Measurements from ENCODE around the gene FUS.
"Not testable (repeated sequence)": the region's sequence is repeated elsewhere in the genome, so short reads cannot be mapped to it uniquely, and the experiment has no call there.

Gene FUS

DNA sequence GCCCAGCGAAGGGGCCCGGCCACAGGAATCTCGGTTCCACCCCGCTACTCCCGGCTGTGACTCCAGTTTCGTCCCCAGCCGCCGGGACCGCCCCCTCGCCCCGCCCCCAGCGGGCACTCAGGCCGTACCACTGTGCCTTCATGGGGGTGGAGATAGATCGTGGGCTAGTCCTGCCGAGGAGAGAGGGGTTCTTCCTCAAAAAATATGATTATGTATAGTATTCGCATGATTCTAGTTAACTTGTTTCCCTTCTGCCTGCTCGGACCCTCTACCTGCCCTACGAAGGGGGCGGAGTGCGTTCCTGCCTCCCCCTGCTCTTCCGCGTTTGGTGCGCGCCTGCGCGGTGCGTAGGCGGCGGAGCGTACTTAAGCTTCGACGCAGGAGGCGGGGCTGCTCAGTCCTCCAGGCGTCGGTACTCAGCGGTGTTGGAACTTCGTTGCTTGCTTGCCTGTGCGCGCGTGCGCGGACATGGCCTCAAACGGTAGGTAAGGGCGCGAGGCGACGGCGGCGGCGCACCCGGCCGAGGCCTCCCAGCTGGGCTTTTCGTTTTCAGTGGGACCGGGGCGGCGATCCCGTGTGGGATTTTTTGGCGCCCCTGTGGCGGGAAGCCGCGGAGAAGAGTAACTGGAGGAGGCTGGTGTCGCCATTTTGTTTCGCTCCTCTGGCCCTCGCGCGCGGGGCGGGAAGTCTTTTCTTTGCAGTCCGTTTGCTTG lies at the start of gene FUS:
FUS (plus strand) TSS at position 393 of the 713 bp plus-strand sequence; CDS start at position 469, 76 bp downstream.
- DNase-seq = peak; percentile 52 to 94 (median 88)

DNA sequence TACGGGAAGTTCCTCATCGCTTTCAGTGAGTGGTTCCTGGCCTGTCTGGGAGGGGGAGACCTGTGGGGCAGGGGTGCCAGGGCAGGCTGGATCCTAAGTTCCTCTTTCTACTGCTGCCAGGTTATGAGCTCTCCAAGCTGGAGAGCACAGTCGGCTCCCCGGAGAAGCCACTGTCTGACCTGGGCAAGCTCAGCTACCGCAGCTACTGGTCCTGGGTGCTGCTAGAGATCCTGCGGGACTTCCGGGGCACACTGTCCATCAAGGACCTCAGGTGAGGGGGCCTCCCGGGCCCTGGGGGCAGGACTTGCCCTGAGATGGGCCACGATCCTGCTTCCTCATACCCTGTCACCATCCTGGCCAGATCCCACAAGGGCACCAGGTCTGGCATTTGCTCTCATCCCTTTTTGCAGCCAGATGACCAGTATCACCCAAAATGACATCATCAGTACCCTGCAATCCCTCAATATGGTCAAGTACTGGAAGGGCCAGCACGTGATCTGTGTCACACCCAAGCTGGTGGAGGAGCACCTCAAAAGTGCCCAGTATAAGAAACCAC lies 49.5 kb upstream of the FUS start:
- no peak for DNase-seq

DNA sequence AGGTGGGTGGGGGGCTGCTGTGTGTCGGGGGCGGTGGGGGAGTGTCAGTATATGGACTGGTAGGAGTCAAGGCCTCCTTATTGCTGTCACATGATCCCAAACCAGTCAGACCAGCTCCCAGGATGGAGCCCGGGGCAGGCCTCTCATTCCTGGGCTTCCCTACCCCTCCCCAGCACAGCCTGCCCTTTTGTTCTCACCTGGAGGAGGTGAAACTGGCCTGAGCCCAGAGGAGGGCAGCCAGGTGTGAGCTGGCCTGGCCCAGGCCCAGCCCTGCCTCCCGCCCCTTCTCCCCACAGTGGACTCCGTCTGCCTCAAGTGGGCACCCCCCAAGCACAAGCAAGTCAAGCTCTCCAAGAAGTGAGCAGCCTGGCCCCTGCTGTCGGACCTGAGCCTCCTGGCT lies 49.0 kb upstream of the FUS start:
- DNase-seq = no peak

- no peak for DNase-seq
Measured at GRCh38 chr16:31131416-31131815, 48.5 kb upstream of the FUS start.

- no peak for DNase-seq
Measured at GRCh38 chr16:31131841-31132271, 48.1 kb upstream of the FUS start.

GRCh38 chr16:31132303-31132979 lies 47.5 kb upstream of the FUS start:
- no peak for DNase-seq

GRCh38 chr16:31133046-31133501 lies 46.9 kb upstream of the FUS start:
- DNase-seq = no peak

- no peak for DNase-seq
Measured at GRCh38 chr16:31134091-31134571, 45.8 kb upstream of the FUS start.

DNA sequence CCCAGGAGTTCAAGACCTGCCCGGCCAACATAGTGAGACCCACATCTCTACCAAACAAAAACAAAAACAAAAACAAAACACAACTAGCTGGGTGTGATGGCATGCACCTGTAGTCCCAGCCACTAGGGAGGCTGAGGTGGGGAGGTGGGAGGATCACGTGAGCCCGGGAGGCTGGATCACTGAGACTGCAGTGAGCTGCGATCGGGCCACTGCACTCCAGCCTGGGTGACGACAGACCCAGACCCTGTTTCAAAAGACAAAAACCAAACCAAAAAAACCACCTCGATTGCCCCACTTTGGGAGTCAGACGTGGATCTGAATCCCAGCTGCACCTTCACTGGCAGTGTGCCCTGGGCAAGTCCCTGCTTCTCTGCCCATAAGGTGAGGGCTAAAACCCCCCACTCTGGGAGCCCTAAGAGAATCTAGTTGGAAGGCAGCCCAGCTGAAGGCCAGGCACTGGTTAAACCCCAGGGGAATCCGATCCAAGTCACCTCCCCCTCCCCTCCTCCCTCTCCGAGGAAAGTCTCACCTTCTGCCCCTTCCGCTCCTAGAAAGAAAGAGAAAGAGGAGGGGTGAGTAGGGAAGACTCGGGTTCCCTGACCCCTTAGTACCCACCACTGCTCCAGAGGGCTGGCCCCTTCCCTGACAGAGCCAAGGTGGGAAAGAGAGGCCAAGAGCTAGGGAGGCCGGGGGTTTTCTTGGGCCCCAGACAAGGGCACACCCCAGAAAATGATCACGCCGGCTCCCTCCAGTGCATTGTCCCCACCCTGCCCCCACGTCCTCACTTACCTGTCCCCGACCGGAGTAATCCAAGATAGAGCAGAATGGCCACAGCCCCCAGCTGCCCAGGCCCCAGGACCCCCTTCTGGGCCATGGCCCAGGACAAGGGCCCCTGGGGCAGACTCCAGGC lies 45.1 kb upstream of the FUS start:
- DNase-seq = no peak

DNA sequence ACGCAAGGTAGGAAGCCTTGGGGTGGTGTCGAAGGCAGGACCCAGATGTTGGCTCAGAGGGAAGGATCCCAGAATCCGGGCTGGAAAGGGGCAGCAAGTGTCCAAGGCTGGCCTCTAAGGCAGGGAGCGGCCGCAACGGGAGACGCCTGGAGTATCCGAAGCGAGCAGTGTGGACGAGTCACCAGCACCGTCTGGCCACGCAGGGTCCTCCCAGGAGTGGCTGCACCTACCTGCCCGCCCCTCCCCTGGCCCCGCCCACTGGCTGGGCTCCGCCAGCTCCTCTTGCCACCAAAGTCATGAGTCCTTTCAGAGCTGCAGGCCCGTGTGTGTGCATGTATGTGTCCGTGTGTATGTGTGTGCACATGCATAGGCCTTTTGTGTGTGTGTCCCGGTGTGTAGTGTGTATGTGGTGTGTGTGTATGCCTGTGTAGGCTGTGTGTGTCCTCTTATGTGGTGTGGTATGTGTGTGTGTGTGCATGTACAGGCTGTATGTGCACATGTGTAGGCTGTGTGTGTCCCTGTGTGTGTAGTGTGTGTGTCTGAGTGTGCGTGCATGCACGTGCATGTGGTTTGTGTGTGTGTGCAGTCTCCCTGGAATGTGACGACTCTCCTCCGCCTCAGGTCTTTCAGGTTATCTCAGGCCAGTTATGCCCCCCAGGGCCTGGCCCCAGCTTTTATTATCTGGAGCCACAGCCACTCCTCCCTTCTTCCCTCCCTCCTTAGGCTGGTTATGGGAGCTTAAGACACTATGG lies 44.2 kb upstream of the FUS start, which contains the start of gene PRSS8:
PRSS8 (minus strand) TSS at position 193 of the 752 bp plus-strand sequence. CDS start 229 bp downstream, outside the sequence.
- DNase-seq = no peak

- no peak for DNase-seq
Measured at GRCh38 chr16:31136287-31136662, 43.7 kb upstream of the FUS start.

GRCh38 chr16:31136822-31137499 lies 43.0 kb upstream of the FUS start:
- not testable (repeated sequence) for DNase-seq

DNA sequence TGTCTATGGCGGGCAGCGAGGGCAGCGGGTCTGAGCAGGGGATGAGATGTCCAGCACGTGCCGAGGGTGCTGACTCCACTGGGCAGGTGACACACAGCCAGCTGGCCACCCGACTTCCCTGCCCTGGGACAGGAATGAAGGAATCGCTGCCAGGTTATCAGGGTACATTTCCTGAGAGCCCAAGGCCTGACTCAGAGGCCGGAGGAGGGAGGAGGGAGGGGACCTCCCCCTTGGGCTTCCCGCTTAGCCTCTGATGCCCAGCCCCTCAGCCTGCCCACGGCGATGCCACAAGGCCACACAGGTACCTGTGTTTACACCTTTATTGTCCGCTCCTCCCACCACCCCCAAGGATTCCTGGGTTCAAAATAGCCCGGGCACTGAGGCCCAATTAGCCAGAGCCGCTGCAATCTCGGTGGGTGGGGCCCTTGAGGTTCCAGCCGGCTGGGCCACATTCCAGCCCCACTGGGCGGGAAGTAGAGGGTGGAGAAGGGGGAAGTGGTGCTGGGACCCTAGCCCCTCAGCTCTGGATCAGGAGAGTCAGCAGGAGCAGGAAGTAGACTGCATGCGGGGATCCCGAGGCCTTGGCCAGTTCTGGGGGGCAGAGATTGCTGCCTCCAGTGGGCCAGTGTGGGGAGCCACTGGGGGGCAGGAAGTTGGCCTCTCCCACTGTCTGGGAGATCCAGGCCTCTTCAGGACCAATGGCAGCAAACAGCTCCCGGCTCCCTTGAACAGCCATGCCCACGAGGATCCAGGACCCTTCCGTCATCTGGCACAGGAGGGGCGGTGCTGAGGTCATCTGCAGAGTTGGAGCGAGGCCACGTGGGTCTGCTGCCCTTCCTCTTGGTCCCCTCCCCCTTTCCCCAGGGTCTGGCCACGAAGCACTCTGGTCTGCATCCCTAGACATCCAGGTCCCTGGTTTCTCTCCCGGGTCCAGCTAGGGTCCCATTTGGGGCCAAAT lies 41.0 kb upstream of the FUS start:
- no peak for DNase-seq

DNA sequence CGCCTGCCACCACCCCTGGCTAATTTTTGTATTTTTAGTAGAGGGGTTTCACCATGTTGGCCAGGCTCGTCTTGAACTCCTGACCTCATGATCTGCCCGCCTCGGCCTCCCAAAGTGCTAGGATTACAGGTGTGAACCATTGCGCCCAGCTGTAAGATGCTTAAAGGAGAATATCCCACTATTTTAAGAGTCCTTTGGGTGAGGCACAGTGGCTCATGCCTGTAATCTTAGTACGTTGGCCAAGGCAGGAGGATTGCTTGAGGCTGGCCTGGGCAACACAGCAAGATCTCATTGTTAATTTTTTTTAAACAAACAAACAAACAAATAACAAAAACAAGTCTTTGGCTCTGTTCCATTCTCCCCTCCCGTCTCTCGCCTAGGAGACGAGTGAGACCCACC lies 38.9 kb upstream of the FUS start:
- DNase-seq = not testable (repeated sequence)

DNA sequence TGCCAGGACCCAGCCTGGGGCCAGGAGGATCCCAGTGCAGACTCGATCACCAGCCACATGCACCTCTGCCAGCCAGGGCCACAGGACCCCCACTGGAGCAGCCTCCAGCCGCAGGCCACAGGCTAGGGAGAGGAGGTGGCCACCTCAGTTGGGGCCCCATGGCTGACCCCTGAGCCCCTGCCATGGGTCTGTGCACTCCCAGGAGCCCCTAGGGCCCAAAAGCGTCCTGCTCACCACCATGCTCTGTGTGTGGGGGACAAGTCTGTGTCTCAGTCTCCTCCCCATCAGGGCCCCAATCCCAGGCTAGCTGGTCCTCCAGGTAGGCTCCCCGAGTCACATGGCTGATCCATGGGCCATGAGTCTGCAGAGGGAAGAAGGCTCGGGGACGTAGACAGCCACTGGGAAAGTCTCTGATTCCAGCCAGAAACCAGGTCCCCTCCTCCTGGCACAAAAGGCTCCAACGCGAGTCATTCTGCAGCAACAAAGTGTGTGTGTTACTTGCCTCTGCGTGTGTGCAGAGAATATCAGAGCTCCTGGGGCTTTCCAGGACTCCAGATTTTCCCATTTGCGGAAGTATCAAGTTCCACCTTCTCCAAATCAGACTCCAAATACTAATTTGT lies 38.3 kb upstream of the FUS start:
- peak in 13 of 58 donors; percentile 31 to 79 (median 48) for DNase-seq

GRCh38 chr16:31142109-31143010 lies 37.6 kb upstream of the FUS start:
- peak; percentile 32 to 99 (median 97) for DNase-seq

Measured in anterior cingulate cortex (tissue), 58 donors.